ENCODE measurements around the gene MCOLN1.

MCOLN1 gene

DNA sequence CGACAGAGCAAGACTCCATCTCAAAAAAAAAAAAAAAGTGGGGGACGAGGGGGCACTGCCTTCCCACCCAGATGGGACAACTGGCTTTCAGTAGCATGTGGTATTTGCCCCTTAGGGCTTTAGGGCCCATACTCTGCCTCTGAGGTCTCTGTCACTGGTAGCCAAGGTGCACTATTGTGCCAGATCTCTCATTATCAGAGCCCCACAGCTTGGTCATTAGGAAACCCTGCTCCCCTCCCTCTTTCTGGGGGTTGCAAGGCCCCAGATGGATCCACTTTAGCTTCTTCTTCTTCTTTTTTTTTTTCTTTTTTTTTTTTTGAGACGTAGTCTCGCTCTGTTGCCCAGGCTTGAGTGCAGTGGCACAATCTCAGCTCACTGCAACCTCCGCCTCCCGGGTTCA lies 17.7 kb upstream of the MCOLN1 start:
- DNase-seq: peak; percentile 57

DNA sequence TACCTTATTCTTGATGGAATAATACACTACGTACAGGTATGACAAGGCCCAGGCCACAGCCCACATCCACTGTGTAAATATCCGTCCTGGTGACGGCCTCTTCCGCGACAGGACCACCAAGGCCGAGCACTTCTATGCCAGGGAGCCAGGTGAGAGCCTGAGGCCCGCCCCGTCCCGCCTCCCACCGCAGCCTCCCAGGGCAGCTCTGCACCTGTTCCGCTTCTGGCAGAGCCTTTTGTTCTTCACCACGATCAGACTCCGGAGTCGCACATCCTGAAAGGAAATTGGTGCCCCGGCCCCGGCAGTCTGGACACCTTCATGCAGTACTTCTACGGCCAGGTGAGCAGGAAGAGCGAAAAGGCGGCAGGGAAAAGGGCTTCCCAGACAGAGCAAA lies 17.1 kb upstream of the MCOLN1 start:
- no peak for DNase-seq

DNA sequence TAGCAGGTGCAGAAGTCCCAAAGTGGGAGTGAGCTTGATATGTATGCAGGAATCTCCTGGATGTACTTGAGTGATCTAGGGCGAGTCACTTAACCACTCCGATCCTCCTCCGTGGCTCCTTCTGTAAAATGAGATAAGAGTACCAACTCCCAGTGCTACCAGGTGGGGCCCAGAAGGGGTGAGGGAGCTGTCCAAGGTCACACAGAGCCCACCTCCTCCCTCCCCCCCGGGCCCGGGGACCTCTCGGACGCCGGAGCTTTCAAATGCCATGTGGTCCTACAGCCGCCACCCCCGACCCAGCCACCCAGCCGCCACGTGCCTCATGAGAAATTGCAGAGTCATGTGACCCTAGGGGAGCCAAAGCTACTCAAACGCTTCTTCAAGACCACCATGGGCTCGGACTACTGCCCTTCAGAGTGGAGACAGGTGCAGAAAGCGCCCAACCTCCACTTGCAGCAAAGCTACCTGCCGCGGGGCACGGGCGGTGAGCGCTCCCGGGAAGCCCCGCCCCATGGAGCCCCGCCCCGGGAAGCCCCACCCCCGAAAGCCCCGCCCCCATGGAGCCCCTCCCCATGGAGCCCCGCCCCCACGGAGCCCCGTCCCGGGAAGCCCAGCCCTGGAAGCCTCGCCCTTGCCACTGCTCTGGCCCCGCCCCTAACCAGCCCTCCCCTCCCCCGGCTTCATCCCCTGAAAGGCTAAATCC lies 16.6 kb upstream of the MCOLN1 start:
- DNase-seq: no peak

GRCh38 chr19:7506385-7507328 lies 15.8 kb upstream of the MCOLN1 start:
- peak; percentile 8 for DNase-seq

- DNase-seq: no peak
Observed at GRCh38 chr19:7507884-7508283, 14.5 kb upstream of the MCOLN1 start.

- no peak for DNase-seq
Observed at GRCh38 chr19:7509625-7510024, 12.8 kb upstream of the MCOLN1 start.

DNA sequence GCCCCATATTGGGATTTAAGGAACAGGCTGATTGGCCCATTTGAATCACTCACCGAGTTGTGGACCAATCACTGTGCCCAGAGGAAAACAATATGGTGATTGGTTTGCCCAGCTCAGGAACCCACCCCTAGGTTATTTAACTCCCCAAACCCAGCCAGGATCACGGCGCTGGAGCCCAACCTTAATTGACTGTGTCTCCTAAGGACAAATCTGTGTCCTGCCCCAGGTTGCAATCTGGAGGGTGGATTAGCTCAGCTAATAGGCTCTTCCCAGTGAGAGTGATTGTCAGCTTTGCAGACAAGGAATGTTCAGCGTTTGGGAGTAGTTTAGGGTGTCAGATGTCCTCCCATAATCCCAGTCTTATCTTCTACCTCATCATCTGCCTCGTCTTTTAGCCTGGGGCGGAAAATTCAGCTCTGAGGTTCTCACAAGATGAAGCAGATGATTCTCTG lies 10.0 kb upstream of the MCOLN1 start:
- DNase-seq: no peak

DNA sequence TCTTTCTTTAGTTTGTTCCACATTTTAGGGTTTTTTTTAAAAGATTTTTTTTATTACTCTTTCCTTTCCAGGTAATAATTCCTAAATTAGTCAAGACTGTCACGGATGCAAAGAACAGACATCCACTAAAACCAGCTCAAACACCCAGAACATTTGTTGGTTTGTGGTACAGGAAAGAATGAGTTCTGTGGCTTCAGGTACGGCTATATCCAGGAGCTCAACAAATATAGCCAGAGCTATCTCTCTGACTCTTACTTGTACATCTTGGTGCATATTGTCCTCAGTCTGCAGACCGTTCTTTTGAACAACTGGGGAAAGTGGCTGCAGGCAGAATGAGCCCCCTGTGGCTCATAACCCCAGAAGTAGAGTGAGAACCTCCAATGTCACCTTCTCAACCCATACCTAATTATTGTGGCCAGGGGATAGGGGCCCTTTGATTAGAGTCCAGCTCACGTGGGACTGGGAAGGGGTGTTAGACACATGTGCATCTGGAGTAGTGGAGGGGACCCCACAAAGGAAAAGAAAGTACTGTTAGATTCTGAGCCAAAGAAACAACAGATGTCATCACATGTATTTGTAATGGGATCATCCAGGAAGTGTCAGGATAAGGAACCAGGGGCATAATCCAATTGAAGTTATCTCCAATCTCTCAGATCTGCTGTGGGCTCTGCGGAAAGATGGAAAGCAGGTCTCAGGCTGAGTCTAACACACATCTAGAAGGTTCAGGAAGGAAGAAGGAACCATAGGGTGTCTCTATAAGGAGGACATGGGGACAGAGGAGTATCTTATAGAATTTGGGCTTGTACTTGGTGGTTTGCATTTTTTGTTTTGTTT lies 8.4 kb upstream of the MCOLN1 start:
- DNase-seq: no peak

GRCh38 chr19:7515110-7515644 lies 7.2 kb upstream of the MCOLN1 start:
- no peak for DNase-seq

DNA sequence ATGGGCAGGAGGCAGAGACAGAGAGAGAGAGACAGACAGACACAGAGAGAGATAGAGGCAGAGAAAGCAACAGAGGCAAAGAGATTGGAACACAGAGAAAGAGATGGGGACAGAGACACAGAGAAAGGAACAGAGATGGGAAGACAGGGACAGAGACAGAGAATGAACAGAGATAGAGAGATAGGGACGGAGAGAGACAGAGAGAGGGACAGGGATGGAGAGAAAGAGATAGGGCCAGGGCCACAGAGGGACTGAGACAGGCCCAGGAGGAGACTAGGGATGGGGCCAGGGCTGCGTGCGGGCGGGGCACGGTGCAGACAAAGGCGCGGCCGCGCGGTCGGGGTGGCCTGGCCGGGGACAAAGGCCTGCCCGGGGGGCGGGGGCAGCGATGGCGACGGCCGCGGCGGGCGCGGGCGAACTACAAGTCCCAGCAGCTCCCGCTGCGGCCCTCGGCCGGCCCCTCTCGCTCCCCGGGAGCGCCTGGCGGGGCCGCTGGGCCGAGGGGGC lies 6.7 kb upstream of the MCOLN1 start, which contains the start of gene ZNF358:
Gene ZNF358, plus strand, starts transcription at position 459 of the 507 bp plus-strand sequence. CDS start 3,140 bp downstream, outside the sequence.
- DNase-seq: no peak

DNA sequence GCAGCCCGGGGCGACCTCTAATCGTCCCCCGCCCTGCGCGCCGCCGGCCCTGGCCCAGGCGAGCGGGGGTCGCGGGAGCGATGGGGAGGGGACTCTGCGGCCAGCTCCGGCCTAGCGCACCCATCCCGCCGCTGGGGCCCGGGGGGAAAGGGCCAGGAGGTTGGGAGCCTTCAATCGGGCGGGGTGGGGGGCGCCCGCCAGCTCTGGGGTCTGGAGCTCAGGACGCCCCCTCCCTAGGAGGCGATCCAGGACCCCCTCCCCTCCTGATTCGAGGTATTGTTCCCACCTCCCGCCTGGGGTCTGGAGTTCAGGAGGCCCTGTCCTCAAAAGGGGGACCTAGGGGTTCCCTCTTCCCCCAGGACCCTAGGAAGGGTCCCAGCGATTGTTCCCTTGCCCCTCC lies 6.1 kb upstream of the MCOLN1 start:
- DNase-seq: no peak

DNA sequence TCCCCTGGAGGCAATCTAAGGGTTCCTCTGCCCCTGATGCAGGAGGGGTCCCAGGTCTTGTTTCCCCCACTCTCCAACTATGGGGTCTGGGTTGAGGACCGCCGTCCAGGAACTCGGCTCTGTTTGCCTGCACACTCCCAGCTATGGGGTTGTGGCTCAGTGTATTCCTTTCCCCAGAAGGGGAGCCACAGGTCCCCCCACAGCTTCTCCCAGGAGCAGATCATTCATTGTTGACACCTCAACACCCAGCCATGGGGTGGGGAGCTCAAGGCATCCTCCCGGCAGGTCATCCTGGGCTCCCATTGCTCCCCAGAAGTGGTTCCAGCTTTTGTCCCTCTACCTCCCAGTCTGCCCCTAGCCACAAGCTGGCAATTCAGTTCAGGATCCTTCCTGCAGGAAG lies 5.5 kb upstream of the MCOLN1 start:
- no peak for DNase-seq

DNA sequence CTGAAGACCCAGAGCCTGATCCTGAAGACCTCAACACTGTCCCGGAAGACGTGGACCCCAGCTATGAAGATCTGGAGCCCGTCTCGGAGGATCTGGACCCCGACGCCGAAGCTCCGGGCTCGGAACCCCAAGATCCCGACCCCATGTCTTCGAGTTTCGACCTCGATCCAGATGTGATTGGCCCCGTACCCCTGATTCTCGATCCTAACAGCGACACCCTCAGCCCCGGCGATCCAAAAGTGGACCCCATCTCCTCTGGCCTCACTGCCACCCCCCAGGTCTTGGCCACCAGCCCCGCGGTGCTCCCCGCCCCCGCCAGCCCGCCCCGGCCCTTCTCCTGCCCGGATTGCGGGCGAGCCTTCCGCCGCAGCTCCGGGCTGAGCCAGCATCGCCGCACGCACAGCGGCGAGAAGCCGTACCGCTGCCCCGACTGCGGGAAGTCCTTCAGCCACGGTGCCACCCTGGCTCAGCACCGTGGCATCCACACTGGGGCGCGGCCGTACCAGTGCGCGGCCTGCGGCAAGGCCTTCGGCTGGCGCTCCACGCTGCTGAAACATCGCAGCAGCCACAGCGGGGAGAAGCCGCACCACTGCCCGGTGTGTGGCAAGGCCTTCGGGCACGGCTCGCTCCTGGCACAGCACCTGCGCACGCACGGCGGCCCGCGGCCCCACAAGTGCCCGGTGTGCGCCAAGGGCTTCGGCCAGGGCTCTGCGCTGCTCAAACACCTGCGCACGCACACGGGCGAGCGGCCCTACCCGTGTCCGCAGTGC lies 2.9 kb upstream of the MCOLN1 start:
- DNase-seq: no peak

- no peak for DNase-seq
Observed at GRCh38 chr19:7520131-7521051, 2.0 kb upstream of the MCOLN1 start.

GRCh38 chr19:7521551-7522071 lies 813 bp upstream of the MCOLN1 start:
- DNase-seq: no peak

GRCh38 chr19:7522923-7523667 lies 671 bp downstream of the MCOLN1 start:
- DNase-seq: no peak

DNA sequence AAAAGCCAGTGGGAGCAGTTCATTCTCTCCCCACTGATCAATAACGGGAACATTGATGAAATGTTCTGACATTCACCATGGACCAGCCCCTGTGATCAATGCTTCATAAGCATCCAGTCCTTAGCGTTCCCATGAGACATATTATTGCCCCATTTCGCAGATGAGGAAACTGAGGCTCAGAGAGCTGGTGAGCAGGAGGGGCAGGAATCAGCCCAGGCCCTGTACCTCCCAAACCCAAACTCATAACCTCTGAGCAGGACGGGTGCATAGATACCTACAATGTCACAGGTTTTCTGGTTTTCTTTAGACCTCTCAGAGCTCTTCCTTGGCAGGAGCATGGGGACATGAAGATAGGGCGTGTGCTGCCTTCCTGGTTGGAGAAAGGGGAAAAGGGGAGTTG lies 2.1 kb downstream of the MCOLN1 start:
- no peak for DNase-seq

DNA sequence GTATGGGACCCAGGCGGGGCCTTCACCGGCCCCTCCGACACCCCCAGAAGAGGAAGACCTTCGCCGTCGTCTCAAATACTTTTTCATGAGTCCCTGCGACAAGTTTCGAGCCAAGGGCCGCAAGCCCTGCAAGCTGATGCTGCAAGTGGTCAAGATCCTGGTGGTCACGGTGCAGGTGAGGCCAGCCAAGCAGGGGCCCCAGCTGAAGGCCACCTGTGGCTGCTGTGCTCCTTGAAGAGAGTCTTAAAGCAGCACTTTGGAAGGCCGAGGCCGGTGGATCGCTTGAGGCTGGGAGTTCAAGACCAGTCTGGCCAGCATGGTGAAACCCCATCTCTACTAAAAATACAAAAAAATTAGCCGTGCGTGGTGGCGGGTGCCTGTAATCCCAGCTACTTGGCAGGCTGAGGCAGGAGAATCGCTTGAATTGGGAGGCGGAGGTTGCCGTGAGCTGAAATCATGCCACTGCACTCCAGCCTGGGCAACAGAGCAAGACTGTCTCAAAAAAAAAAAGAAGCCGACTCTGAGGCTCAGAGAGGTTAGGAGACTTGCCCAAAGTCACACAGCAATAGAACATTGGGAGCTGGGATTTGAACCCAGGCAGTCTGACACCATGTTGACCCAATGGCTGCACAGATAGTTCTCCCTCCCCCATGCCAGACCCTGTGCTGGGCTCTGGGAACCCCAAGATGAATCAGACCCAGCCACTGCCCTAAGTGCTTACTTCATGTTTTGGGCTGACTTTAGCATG lies 2.7 kb downstream of the MCOLN1 start:
- DNase-seq: no peak

All from GF-D8 (cell line).